Epithelial cell of proximal tubule (primary cell): ENCODE data around the gene ASB13. TPM values are rescaled to one million over a fixed set of nuclear protein-coding genes. Genes with fewer than 3 reads are reported as not detected.
A peak's percentile ranks its signal among the peaks of the same experiment; 100 is the strongest.

Source experiments
- DNase-seq: peaks from one replicate; pipeline ENCODE4 v3.0.0-alpha.2; 2011; ENCODE audit warnings: low read depth
- H3K4me3 ChIP-seq: 2 replicates; pipeline ENCODE4 v1.5.1; 2011; ENCODE audit warnings: low read depth, mild to moderate bottlenecking, low read length
- CTCF ChIP-seq: conservative IDR thresholded peaks from 2 replicates; pipeline ENCODE4 v1.5.1; 2012; ENCODE audit warnings: low read depth, mild to moderate bottlenecking, low read length
- total RNA-seq: library from RNA; depleted of rRNA; stranded (reverse); fragments of >200 nt; gene quantifications from 2 replicates; pipeline ENCODE4 v1.2.3, GENCODE V29; 2015

Gene ASB13
- total RNA-seq, 1 donor from 2014 or later: 12.8 TPM

- H3K4me3 ChIP-seq: no peak overlapping the region
- no peak for DNase-seq
- no peak for TF ChIP-seq CTCF
These were observed 64.4 kb downstream of the ASB13 start for GRCh38 chr10:5601826-5602495.

DNA sequence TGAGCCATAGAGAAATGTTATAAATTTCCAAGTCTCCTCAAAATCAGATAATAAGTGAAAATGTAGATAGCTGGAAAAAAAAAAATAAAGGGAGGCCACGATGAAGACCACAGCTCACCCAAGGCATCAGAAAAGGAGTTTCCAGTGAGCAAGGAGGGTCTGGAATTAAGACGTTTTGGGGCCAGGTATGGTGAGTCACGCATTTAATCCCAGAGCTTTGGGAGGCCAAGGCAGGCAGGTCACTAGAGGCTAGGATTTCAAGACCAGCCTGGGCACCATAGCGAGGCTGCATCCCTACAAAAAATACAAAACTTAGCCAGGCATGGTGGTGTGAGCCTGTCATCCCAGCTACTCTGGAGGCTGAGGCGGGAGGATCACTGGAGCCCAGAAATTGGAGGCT is 65.5 kb downstream of the ASB13 start:
- no peak for DNase-seq
- TF ChIP-seq CTCF: no peak

GRCh38 chr10:5599613-5600520 is 66.5 kb downstream of the ASB13 start:
- no peak for DNase-seq
- no peak for TF ChIP-seq CTCF
- H3K4me3 ChIP-seq: no peak overlapping the region

More for the DNA sequence above, 65.5 kb downstream of the ASB13 start:
- no peak overlapping the region for H3K4me3 ChIP-seq

GRCh38 chr10:5598085-5598690 is 68.2 kb downstream of the ASB13 start:
- no peak overlapping the region for H3K4me3 ChIP-seq
- no peak for TF ChIP-seq CTCF
- DNase-seq: no peak

DNA sequence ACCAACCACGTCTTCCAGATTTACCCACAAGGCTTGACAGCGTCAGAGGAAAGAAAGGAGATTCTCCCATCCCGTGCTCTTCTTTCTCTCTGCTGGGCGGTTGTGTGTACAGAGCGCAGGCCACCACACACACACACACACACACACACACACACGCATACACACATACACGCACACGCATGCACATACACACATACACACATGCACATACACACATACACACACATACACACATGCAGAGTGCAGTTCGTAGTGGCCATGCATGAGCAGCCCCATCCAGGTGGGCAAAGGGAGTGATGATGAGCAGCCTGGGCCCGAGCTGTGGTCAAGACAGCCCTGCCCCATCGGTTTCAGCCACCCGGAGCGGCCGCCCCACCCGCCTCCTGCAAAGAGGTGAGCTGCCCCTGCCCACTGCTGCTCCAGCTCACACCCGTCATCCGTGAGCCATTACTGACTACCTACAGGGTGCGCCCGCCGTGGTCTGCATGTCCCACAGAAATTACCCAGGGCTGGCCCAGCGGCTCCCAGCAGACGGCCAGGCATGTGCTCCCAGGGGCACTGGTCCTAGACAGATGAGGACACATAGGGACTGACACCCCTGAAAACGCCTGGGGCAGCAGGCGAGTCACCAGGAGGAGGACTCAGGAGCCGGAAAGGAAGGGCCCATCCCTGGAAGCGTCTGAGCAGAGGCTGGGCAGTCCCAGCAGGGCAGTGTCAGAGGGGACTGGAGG is 69.6 kb downstream of the ASB13 start:
- no peak for TF ChIP-seq CTCF
- DNase-seq: no peak
- no peak overlapping the region for H3K4me3 ChIP-seq

- H3K4me3 ChIP-seq: no peak overlapping the region
- TF ChIP-seq CTCF: no peak
These were observed 70.4 kb downstream of the ASB13 start for GRCh38 chr10:5595994-5596471.

More at GRCh38 chr10:5595994-5596471, 70.4 kb downstream of the ASB13 start:
- DNase-seq: peak; percentile 27
